MV-4-11 (cell line): ENCODE results near the gene KRT40.
"Not testable (repeated sequence)": the region's sequence is repeated elsewhere in the genome, so short reads cannot be mapped to it uniquely, and the experiment has no call there.

Experiments used
- DNase-seq: peaks from one replicate; lab custom pipeline; 2025; lab: John Stamatoyannopoulos, UW

KRT40 gene

DNA sequence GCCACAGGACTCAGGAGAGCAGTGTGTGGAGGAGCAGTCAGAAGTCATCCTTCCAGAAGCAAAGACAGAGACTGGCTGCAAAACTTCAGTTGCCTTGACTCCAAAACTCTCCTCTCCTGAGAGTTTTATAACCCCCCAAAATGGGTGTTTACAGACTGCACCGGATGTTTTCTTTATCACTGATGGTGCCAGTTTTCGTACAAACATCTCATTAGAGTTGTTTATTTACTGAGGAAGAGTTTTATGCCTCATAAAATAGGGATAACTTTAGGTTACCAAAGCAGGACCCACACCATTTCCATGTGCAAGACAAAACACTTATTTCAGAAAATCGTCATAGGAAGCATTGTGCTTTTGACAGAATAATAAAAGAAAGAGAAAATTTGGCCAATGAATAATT lies at the start of gene KRT40:
TSS of gene KRT40 (minus strand) at position 101 of the 400 bp plus-strand sequence. CDS start at position 48, 53 bp downstream.
- no peak for DNase-seq

DNA sequence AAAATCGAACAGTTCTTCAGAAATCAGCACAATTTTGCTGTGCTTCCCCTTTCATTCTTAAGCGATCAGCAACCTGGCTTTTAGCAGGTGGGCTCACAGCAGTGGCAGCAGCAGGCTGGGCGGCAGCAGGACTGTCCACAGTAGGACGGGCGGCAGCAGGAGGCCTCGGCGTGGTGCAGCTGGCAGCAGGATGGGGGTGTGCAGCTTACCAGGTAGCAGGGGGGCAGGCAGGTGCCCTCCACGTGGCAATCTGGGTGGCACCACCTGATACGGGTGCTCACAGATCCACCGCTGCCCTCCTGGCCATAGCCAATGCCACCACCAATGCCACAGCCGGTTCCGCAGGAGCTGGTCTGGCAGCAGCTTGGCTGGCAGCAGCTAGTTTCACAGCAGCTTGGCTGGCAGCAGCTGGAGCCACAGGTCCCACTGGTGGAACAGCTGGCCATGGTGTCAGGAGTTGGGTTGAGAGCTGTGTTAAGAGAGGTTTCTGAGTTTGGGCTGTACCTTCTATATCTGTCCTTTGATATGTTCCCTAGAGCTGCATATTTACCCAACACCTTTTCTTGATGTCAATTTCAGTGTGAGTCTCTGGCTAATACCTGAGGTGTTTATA lies 45.6 kb upstream of the KRT40 start, which contains the start of gene KRTAP1-4:
TSS of gene KRTAP1-4 (minus strand) at position 563 of the 613 bp plus-strand sequence. CDS start at position 446, 117 bp downstream.
- no peak for DNase-seq

DNA sequence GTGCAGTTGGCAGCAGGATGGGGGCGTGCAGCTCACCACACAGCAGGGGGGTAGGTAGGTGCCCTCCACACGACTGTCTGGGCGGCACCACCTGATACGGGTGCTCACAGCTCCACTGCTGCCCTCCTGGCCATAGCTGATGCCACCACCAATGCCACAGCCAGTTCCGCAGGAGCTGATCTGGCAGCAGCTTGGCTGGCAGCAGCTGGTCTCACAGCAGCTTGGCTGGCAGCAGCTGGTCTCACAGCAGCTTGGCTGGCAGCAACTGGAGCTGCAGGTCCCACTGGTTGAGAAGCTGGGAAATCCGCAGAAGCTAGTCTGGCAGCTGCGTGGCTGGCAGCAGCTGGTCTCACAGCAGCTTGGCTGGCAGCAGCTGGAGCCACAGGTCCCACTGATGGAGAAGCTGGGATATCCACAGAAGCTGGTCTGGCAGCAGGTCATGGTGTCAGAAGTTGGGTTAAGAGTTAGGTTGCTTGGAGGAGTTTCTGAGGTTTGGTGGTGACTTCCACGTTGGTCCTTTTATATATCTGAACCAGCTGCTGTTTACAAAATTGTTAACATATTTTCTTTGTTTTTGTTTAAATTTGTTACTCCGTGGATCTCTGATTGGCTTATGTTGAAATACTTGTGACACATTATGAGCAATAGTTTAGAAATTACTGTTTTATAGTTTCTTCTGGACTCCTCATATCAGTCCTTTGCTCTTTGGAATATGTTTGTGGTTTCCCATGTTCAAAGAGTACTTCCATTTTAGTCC lies 42.8 kb upstream of the KRT40 start, which contains the start of gene KRTAP1-5:
TSS of gene KRTAP1-5 (minus strand) at position 494 of the 757 bp plus-strand sequence. CDS start at position 441, 53 bp downstream.
- DNase-seq, result no peak

DNA sequence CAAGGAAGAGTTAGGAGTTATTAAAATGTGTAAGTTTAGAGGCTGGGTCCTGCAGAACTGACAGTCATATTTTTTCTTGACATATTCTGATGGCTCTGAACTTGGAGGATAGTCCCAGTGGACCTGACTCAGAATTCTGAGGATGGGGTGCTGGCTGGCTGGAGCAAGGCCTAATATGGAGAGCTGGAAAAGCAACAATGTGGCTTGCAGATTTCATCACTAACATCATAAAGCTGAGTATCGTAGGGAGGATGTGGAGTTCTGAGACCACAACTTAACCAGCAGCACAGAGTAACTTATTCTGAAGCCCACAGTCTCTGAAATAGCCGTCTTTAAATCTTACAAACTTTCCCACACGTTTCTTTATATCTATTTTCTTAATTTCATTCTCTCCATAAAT lies 40.6 kb upstream of the KRT40 start:
- peak; percentile 17 for DNase-seq

DNA sequence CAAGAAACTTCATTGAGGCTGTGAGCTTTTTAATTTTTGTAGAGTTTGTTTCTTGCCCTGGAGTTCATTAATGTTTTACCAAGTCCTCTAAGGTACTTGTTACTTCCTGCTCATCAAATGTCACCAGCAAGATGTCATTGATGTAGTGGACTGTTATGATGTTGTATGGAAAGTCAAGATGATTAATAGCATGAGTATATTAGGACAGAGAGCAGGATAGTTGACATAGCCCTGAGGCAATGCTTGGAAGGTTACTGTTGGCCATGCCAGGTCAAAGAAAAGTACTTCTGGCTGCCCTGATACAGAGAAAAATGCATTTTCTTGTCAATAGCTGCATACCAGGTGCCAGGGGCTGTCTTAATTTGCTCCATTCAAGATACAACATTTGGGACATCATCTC lies 36.2 kb upstream of the KRT40 start:
- DNase-seq, result no peak

DNA sequence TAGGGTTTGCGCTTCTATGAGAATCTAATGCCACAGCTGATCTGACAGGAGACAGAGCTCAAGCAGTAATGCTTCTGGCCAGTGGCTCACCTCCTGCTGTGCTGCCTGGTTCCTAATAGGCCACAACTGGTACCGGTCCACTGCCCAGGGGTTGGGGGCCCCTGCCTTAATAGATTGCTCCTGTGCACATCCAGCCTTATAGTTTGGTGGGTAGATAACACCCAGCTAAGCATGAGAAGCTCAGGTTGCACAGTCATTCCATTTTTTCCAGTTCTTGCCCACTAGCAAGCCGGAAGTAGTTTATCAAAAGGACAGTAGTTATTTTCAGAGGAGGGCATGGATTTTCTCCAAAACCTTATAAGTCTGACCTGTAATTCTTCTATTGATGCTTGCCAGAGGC lies 35.3 kb upstream of the KRT40 start:
- no peak for DNase-seq

DNA sequence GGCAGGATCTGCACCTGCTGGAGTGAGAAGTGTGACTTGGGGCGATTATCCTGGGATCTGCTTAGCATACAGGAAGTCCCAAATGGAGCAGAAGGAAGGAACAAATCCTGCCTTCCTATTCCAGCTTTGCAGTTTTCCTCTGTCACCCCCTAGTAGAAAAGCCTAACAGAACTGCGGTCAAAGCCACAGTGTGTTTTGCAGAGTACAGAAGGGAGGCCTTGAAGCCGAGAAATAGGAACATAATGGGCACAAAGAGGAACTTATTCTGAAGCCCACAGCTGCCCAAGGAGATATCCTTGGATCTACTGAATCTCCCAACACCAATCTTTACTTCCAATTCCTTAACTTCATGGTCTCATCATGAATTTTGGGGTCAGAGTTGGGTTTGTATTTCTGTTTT lies 34.4 kb upstream of the KRT40 start:
- peak; percentile 10 for DNase-seq

DNA sequence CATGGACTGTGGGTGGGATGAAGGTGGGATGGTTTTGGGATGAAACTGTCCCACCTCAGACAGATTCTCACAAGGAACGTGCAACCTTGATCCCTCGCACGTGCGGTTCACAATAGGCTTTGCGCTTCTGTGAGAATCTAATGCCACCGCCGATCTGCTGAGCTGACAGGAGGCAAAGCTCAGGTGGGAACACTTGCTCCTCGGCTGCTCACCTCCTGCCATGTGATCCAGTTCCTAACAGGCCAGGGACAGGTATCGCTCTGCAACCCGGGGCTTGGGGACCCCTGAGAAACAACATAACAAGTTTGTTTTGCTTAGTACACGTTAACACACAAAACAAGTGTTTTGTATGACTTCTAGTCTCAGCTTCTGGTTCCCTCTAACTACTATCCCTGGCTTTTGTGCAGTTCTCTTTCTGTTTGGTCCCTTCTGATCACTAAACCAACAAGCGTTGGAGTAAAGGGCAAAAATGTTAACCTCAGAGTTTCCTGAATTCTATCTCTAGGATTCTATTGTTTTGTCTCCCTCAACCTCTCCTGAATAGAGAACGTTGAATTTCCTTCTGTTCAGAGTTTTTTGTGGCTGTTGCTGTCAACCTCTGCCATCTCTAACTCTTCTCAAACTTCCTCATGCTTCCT lies 32.6 kb upstream of the KRT40 start:
- DNase-seq, result no peak

DNA sequence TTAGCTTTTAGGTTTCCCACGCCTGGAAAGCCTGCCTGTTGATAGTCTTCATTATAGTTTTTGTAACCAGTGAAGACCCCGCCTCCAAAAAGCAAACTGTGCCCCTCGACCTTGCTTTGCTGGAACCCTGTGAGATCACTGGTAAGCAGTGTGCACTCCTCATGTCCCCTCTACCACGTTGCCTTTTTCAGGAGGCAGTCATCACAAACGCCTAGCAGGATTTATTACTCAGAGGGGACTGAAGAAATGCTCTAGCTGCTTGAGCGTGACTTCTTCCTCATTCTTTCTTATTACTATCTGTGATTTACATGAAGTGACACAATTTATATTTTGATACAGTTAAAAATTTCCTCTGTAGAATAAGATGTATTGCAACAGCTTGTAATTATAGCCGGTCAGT lies 31.3 kb upstream of the KRT40 start:
- no peak for DNase-seq

DNA sequence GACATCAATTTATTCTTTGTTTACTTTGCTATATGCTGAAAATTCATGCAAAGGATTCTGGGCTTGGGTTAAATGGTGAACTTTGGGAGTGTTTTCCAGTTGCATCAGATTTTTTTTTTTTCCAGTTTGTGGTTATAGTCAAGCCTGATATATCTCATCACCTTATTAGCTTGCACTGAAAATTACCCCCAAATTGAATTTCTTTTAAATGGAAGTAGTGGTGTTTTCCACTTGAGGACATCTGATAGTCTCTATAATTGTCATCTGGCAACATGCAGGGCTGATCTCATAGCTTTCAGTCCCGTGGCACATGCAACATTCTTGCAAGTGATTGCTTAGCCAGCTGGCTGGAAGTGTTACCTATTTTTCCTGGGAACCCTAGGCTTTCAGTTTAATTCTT lies 29.5 kb upstream of the KRT40 start:
- no peak for DNase-seq

DNA sequence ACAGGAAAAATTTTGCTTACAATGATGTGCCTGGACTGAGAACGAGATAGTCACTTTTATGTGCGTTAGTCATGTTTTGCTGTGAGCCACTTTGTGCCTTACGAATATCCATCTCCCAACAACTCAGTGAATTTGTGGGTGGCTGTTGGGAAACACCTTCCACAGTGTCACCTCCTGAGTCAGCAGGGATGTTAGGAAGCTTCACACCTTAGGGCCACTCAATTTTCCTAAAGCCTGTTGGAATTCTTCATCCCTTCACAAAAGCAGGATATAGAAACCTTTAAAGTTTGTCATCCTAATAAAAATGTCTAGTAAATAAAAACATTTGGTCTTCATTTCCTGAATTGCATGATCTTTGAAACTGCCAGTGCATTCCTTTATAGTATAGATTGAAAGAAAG lies 29.1 kb upstream of the KRT40 start:
- no peak for DNase-seq

DNA sequence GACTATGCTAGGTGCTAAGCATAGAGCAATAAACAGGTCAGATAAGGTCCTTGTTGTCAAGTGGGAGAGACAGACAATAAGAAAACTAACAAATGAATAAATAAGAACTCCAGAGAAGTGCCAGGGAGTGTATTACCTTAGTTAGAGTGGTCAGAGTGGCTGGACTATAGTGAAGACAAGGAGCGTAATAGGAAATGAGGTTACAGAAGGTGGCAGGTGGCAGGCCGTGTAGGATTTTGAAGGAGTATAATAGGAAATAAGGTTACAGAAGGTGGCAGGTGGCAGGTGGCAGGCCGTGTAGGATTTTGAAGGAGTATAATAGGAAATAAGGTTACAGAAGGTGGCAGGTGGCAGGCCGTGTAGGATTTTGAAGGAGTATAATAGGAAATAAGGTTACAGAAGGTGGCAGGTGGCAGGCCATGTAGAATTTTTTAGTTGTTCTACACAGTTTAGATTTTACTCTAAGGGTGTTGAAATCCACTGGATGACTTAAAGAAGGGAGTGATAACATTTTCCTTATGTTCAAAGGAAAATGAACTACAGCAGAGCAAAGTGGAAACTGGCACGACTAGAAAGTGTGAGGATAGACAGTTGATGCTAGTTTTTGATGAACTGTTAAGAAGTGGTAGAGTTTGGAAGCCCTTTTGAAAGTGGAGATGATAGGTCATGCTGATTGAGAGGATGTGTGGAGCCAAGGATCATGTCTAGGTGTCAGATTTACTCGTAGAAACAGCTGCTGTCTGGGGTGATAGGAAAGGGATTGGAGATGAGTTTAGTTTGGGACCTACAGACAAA lies 28.4 kb upstream of the KRT40 start:
- no peak for DNase-seq

DNA sequence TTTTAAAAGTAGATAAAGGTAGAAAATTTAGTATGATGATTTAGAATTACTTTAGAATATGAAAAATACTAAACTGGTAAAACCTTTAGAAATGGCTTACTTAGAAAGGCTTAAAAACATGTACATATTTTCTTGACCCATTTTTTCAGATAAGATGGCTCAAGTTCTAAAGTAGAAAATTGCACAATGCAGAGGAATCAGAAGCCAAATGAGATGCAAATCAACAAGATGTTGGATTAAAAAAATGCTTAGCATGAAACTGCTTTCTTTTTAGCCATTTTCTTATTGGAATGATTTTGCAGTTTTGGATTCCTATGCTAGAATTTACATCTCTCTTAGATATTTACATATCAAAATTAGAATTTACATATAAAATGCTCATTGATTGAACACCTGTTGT lies 26.3 kb upstream of the KRT40 start:
- no peak for DNase-seq

DNA sequence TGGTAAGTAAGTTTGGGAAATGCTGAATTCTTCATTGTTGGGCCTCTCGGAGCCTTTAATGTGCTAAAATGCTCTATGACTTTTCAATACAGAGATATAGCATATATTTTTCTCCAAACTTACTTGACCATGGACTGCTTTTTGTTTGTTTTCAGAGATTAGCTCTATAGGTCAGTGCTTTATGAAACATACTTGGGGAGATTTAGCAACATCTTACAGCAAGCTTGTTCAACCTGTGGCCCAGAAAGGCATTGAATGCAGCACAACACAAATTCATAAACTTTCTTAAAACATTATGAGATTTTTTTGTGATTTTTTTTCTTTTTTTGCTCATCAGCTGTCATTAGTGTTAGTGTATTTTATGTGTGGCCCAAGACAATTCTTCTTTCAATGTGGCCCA lies 25.8 kb upstream of the KRT40 start:
- DNase-seq, result no peak

DNA sequence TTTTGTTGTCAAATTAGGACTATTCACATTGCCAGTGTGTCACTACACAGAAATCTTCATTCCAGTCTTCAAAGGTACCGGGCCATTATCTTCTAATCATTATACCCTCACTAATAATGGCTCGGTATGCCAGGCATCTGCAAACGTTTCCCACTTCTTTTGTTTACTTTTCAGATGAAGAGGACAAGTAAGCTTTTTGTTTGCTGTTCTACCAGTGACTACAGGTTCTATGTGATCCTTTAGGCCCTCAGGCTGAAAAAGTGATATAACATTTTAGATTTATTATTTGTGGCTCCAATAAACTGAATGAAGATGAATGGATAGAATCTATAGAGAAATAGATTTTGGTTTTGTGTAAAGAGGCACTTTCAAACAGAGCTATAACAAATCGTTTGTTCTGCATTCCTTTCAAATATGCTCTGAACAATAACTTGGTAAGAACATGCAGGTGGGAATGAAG lies 25.2 kb upstream of the KRT40 start:
- DNase-seq, result no peak

DNA sequence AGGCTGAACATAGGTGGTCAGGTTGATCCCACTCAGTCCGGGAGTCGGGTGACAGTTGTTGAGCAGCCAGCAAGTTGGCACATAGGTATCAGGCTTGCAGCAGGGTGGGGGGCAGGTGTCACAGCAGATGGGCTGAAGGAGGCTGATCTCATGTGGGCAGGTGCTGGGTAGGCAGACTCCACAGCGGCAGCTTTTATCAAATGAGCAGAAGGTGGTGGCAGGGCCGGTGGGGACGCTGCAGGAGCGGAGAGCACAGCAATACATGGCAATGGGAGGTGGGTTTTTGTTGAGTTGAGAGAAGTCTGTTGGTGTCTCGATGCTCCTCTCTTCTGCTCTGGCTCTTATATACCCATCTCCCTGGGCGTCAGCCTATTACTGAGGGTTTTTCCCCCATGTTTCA lies 24.7 kb upstream of the KRT40 start, which contains the start of gene KRTAP3-1:
TSS of gene KRTAP3-1 (minus strand) at position 318 of the 400 bp plus-strand sequence. CDS start at position 264, 54 bp downstream.
- DNase-seq, result no peak

DNA sequence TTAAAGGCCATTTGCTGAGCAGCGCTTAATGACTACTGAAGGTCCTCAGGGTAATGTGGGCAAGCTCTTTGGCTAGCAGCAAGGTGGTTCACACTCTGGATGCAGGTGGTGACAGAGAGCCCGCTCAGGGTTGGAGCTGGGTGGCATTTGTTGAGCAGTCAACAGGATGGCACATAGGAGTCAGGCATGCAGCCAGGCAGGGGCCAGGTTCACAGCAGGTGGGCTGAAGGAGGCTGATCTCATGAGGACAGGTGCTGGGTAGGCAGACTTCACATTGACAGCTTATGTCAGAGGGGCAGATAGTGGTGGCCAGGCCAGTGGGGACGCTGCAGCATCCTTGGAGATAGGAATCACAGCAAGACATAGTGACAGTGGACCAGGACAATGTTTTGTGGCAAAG lies 20.3 kb upstream of the KRT40 start:
- no peak for DNase-seq

DNA sequence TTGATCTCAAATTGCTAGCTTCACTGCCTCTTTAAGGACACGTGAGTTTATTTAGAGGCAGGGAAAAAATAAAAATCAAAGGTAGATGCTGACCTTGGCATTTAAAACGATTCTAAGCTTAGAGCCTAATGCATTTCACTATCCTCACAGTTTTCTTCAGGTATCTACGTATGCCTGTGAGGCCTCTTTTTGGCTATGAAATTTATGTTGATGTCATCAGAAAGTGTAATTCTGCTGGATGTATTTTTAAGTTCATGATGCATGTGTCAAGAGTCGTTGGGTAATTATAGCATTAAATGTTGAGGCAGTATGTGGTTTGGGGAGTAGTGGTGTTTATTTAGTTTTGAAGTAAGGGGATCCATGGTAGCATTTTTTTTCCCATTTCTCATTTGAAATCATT lies 19.8 kb upstream of the KRT40 start:
- DNase-seq, result no peak

DNA sequence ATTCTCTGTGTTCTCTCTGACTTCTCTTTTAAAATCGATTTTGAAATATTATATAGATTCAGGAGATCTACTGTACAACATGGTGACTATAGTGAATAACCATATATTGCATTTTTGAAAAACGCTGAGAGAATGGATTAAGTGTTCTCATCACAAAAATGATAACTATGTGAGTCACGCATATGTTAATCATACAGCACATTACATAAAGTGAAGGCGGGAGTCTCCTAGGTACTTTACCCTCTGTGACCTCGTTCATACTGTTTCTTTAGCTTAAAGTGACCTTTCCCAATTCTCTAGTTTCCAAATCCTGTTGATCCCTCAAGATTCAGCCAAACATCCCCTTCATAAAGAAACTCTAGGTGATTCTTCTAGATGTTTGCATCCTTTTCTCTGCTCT lies 18.7 kb upstream of the KRT40 start:
- no peak for DNase-seq

DNA sequence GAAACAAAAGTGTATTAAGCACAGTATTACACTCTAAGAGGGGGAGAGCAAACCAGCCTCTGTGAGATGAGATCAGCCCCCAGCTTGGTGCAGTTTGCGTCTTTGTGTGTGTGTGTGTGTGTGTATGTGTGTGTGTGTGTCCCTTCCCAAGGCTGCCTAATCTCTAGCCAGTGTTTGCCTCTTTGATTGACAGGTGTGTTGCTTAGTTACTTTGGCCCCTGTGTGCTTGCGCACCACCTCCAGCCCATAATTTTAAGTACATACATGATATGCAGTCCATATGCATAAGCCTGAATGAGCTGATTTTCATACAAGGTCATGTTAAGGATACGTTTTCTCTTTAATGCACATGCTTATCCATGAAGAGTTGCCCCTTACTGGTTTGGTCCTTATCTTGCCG lies 17.7 kb upstream of the KRT40 start:
- no peak for DNase-seq

DNA sequence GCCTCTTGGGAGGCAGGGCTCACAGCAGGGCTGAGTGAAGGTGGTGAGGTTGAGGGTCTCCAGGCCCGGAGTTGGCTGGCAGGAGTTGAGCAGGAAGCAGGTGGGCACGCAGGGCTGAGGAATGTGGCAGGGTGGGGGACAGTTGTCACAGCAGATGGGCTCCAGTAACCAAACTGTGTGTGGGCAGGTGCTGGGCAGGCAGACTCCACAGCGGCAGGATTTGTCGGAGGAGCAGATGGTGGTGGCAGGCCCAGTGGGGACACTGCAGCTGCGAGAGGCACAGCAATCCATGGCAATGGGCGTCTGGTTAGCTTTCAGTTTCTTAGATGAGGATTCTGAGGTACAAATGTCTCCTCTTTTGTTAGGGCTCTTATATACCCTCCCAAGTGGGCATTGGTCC lies 15.4 kb upstream of the KRT40 start, which contains the start of gene KRTAP3-2:
TSS of gene KRTAP3-2 (minus strand) at position 344 of the 400 bp plus-strand sequence. CDS start at position 291, 53 bp downstream.
- not testable (repeated sequence) for DNase-seq

DNA sequence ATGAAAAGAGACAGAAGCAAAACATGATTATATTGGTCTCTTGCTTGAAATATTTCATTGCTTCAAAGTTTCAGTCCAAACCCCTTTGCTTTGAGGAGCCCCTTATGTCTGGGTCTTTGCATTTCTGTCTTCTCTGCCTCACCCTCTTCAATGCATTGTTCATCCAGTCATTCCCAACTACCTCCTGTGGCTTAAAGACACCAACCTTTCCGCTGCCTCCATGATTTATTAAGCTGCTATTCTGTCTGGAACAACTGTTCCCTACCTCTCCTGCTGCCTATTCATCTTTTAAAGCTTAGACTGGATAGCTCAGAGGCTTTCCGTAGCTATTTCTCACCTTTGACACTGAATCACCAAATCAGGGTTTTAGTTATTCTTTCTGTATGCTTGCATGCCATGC lies 13.2 kb upstream of the KRT40 start:
- DNase-seq, result no peak
